Liver (tissue), 9 donors: ENCODE data around the gene HYCC2. TPM values are rescaled to one million over a fixed set of nuclear protein-coding genes. Genes with fewer than 3 reads are reported as not detected.

ENCODE experiments used
- DNase-seq: peaks from one replicate; pipeline ENCODE4 v3.0.0-alpha.2; 2017; ENCODE audit warnings: low spot score
- H3K27ac ChIP-seq, 2 donors: one replicate each; pipeline ENCODE4 v1.7.0; 2013; ENCODE audit warnings: inconsistent platforms in 2 of 2, low read length in 2 of 2, control low read depth in 1 of 2, low read depth in 1 of 2, mild to moderate bottlenecking in 1 of 2
- H3K27me3 ChIP-seq, 4 donors: one replicate each; pipeline versions ENCODE4 v1.6.1 to v1.7.0; 2013; ENCODE audit warnings: low read length in 3 of 4, inconsistent platforms in 1 of 4, mild to moderate bottlenecking in 1 of 4, moderate library complexity in 1 of 4; ENCODE audit not compliant: control insufficient read depth in 4 of 4, insufficient read depth in 4 of 4
- H3K36me3 ChIP-seq, 4 donors: one replicate each; pipeline versions ENCODE4 v1.6.1 to v1.7.0; 2013; ENCODE audit warnings: low read length in 3 of 4, mild to moderate bottlenecking in 3 of 4, low read depth in 1 of 4, moderate library complexity in 1 of 4; ENCODE audit not compliant: control insufficient read depth in 4 of 4, insufficient read depth in 3 of 4
- H3K4me1 ChIP-seq, 4 donors: one replicate each; pipeline versions ENCODE4 v1.6.1 to v1.7.0; 2013; ENCODE audit warnings: low read length in 3 of 4, mild to moderate bottlenecking in 3 of 4, moderate library complexity in 1 of 4; ENCODE audit not compliant: control insufficient read depth in 4 of 4, insufficient read depth in 4 of 4
- H3K4me3 ChIP-seq, 3 donors: one replicate each; pipeline versions ENCODE4 v1.6.1 to v1.7.0; 2013; ENCODE audit warnings: low read length in 3 of 3, control low read depth in 1 of 3, low read depth in 1 of 3, mild to moderate bottlenecking in 1 of 3
- H3K9ac ChIP-seq, 2 donors: one replicate each; pipeline ENCODE4 v1.7.0; 2013; ENCODE audit warnings: low read length in 2 of 2, mild to moderate bottlenecking in 2 of 2, moderate library complexity in 2 of 2, control low read depth in 1 of 2, low read depth in 1 of 2
- H3K9me3 ChIP-seq, 4 donors: one replicate each; pipeline versions ENCODE4 v1.6.1 to v1.7.0; 2013; ENCODE audit warnings: low read length in 3 of 4; ENCODE audit not compliant: control insufficient read depth in 4 of 4
- EGR1 ChIP-seq, 2 donors: IDR thresholded peaks; 2 replicates each; pipeline ENCODE4 v1.6.1; 2016 to 2018; ENCODE audit warnings: antibody characterized with exemption in 2 of 2, low read depth in 2 of 2
- FOXA1 ChIP-seq: IDR thresholded peaks from 2 replicates; pipeline ENCODE4 v1.6.1; 2016; ENCODE audit warnings: antibody characterized with exemption
- FOXA2 ChIP-seq: IDR thresholded peaks from 2 replicates; pipeline ENCODE4 v1.6.1; 2016; ENCODE audit warnings: antibody characterized with exemption
- GABPA ChIP-seq, 2 donors: IDR thresholded peaks in 1 of 2; conservative IDR thresholded peaks in 1 of 2; 2 replicates each; pipeline ENCODE4 v1.6.1; 2016; ENCODE audit warnings: antibody characterized with exemption in 2 of 2, mild to moderate bottlenecking in 1 of 2, moderate library complexity in 1 of 2
- HNF4A ChIP-seq, 2 donors: conservative IDR thresholded peaks; 2 replicates each; pipeline ENCODE4 v1.6.1; 2016; ENCODE audit warnings: antibody characterized with exemption in 2 of 2, mild to moderate bottlenecking in 2 of 2
- HNF4G ChIP-seq: IDR thresholded peaks from 2 replicates; pipeline ENCODE4 v1.6.1; 2016; ENCODE audit warnings: antibody characterized with exemption
- JUND ChIP-seq, 2 donors: IDR thresholded peaks; 2 replicates each; pipeline ENCODE4 v1.6.1; 2016; ENCODE audit warnings: antibody characterized with exemption in 2 of 2
- NR2F2 ChIP-seq: IDR thresholded peaks from 2 replicates; pipeline ENCODE4 v1.6.1; 2016; ENCODE audit warnings: antibody characterized with exemption
- RAD21 ChIP-seq, 2 donors: IDR thresholded peaks; 2 replicates each; pipeline ENCODE4 v1.6.1; 2016; ENCODE audit warnings: antibody characterized with exemption in 2 of 2, mild to moderate bottlenecking in 2 of 2
- RXRA ChIP-seq, 2 donors: IDR thresholded peaks; 2 replicates each; pipeline ENCODE4 v1.6.1; 2017 to 2018; ENCODE audit warnings: antibody characterized with exemption in 2 of 2, mild to moderate bottlenecking in 1 of 2
- SP1 ChIP-seq: IDR thresholded peaks from 2 replicates; pipeline ENCODE4 v1.6.1; 2018; ENCODE audit warnings: antibody characterized with exemption, mild to moderate bottlenecking
- TAF1 ChIP-seq: conservative IDR thresholded peaks from 2 replicates; pipeline ENCODE4 v1.6.1; 2016; ENCODE audit warnings: antibody characterized with exemption, mild to moderate bottlenecking
- YY1 ChIP-seq: IDR thresholded peaks from 2 replicates; pipeline ENCODE4 v1.6.1; 2016; ENCODE audit warnings: antibody characterized with exemption, mild to moderate bottlenecking
- WGBS: extraction: QIAGEN DNeasy Blood & Tissue Kit; methylation state at CpG from one replicate; pipeline ENCODE4 v1.1.7; 2013; 5-methylcytosine and 5-hydroxymethylcytosine counted together
- polyA plus RNA-seq, 2 donors: library from polyadenylated mRNA; stranded (reverse) in 1 of 2; unstranded in 1 of 2; fragments of 200-250 nt in 1 of 2; fragments of >200 nt in 1 of 2; fragmentation: Nextera tagmentation in 1 of 2; extraction: Ambion mirVana in 1 of 2; gene quantifications; one replicate each; pipeline versions ENCODE4 v1.2.1 to v1.2.3, GENCODE V29; 2013 to 2015
- total RNA-seq, 2 donors: library from RNA; depleted of rRNA; stranded (reverse); fragments of >200 nt; gene quantifications; one replicate each; pipeline ENCODE4 v1.2.3, GENCODE V29; 2014
- TF ChIP-seq, protein P1 (sequence below): IDR thresholded peaks from 2 replicates; pipeline ENCODE4 v1.6.1; 2016; ENCODE audit warnings: antibody characterized with exemption
- TF ChIP-seq, protein P2 (sequence below): fragments of 150-350 bp; IDR thresholded peaks from 2 replicates; pipeline ENCODE4 v1.5.1; 2017; ENCODE audit warnings: improper control_type of control experiment, low read depth, low read length; ENCODE audit not compliant: missing input control
- TF ChIP-seq, protein P3 (sequence below): IDR thresholded peaks from 2 replicates; pipeline ENCODE4 v1.6.1; 2016; ENCODE audit warnings: antibody characterized with exemption
- TF ChIP-seq, protein P4 (sequence below): IDR thresholded peaks from 2 replicates; pipeline ENCODE4 v1.6.1; 2016; ENCODE audit warnings: antibody characterized with exemption
- TF ChIP-seq, protein P5 (sequence below): IDR thresholded peaks from 2 replicates; pipeline ENCODE4 v1.6.1; 2016; ENCODE audit warnings: antibody characterized with exemption, mild to moderate bottlenecking
- donor health status: healthy.
- donor health status: healthy.
- donor health status: healthy.
- donor health status: healthy.
- donor health status: healthy.

HYCC2 gene
- total and polyA plus RNA-seq, 4 donors: 1.5 to 15.4 (median 5.8) TPM

DNA sequence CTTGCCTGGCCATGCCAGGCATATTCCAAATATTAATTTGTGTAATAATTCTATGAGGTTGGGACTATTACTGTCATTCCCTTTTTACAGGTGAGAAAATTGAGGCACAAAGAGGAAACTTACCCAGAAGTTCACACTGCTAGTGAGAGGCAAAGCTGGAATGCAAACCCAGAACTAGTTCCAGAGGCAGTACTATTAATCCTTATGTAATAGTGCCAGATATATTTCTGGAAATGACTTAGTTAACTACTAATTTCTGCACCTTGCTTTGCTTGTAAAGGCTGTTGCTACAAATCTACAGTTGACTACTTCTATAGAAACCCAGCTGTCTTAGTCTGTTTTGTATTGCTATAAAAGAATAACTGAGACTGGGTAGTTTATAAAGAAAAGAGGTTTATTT, 39.1 kb upstream of the HYCC2 start:
- Histone ChIP-seq H3K4me3 (no peak overlapping the region), H3K36me3 (no peaks in the 10 kb centered on the region), H3K9ac (no peak overlapping the region), H3K4me1 (peaks cover 0 to 9% (median 7%) of the 10 kb centered on the region in 4 donors), H3K27ac (no peak overlapping the region), H3K27me3 (no peaks in the 10 kb centered on the region), H3K9me3 (no peaks in the 10 kb centered on the region)
- DNase-seq: no peak
- TF ChIP-seq, protein P1, sequence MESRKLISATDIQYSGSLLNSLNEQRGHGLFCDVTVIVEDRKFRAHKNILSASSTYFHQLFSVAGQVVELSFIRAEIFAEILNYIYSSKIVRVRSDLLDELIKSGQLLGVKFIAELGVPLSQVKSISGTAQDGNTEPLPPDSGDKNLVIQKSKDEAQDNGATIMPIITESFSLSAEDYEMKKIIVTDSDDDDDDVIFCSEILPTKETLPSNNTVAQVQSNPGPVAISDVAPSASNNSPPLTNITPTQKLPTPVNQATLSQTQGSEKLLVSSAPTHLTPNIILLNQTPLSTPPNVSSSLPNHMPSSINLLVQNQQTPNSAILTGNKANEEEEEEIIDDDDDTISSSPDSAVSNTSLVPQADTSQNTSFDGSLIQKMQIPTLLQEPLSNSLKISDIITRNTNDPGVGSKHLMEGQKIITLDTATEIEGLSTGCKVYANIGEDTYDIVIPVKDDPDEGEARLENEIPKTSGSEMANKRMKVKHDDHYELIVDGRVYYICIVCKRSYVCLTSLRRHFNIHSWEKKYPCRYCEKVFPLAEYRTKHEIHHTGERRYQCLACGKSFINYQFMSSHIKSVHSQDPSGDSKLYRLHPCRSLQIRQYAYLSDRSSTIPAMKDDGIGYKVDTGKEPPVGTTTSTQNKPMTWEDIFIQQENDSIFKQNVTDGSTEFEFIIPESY: no peak
- TF ChIP-seq, protein P2, sequence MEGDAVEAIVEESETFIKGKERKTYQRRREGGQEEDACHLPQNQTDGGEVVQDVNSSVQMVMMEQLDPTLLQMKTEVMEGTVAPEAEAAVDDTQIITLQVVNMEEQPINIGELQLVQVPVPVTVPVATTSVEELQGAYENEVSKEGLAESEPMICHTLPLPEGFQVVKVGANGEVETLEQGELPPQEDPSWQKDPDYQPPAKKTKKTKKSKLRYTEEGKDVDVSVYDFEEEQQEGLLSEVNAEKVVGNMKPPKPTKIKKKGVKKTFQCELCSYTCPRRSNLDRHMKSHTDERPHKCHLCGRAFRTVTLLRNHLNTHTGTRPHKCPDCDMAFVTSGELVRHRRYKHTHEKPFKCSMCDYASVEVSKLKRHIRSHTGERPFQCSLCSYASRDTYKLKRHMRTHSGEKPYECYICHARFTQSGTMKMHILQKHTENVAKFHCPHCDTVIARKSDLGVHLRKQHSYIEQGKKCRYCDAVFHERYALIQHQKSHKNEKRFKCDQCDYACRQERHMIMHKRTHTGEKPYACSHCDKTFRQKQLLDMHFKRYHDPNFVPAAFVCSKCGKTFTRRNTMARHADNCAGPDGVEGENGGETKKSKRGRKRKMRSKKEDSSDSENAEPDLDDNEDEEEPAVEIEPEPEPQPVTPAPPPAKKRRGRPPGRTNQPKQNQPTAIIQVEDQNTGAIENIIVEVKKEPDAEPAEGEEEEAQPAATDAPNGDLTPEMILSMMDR: no peak
- TF ChIP-seq, protein P3, sequence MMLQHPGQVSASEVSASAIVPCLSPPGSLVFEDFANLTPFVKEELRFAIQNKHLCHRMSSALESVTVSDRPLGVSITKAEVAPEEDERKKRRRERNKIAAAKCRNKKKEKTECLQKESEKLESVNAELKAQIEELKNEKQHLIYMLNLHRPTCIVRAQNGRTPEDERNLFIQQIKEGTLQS: no peak

DNA sequence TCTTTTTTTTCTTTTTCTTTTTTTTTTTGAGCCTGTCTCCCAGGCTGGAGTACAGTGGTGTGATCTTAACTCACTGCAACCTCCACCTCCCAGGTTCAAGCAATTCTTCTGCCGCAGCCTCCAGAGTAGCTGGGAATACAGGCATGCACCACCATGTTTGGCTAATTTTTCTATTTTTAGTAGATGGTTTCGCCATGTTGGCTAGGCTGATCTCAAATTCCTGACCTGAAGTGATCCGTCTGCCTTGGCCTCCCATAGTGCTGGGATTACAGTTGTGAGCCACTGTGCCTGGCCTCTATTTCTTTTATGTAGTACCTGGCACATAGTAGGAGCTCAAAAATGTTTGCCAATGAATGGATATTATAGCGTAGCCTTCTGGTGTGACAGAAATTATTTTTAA, 37.7 kb upstream of the HYCC2 start:
- Histone ChIP-seq H3K9ac (no peak overlapping the region), H3K4me3 (no peak overlapping the region), H3K4me1 (peaks cover 0 to 2% (median under 1%) of the 10 kb centered on the region in 4 donors), H3K36me3 (no peaks in the 10 kb centered on the region), H3K27ac (no peak overlapping the region), H3K27me3 (no peaks in the 10 kb centered on the region), H3K9me3 (no peaks in the 10 kb centered on the region)
- DNase-seq: no peak
- 94% methylated on average over 4 of the region's 4 CpGs for WGBS
- TF ChIP-seq RAD21 (IDR thresholded peaks at IDR 0.05): no peak
- TF ChIP-seq FOXA2: no peak
- no peak for TF ChIP-seq HNF4G
- no peak for TF ChIP-seq RXRA (IDR thresholded peaks at IDR 0.05)
- TF ChIP-seq TAF1: no peak
- no peak for TF ChIP-seq HNF4A (conservative IDR thresholded peaks at IDR 0.05)
- TF ChIP-seq, protein P3: no peak
- TF ChIP-seq GABPA (IDR thresholded peaks at IDR 0.05 in 1 of 2, conservative IDR thresholded peaks at IDR 0.05 in 1 of 2): no peak
- TF ChIP-seq YY1: no peak
- TF ChIP-seq, protein P1: no peak
- TF ChIP-seq, protein P2: no peak
- no peak for TF ChIP-seq EGR1 (IDR thresholded peaks at IDR 0.05; ENCODE audit: low read depth in 2 of 2)
- TF ChIP-seq, protein P4, sequence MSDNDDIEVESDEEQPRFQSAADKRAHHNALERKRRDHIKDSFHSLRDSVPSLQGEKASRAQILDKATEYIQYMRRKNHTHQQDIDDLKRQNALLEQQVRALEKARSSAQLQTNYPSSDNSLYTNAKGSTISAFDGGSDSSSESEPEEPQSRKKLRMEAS: no peak
- TF ChIP-seq SP1: no peak
- TF ChIP-seq, protein P5, sequence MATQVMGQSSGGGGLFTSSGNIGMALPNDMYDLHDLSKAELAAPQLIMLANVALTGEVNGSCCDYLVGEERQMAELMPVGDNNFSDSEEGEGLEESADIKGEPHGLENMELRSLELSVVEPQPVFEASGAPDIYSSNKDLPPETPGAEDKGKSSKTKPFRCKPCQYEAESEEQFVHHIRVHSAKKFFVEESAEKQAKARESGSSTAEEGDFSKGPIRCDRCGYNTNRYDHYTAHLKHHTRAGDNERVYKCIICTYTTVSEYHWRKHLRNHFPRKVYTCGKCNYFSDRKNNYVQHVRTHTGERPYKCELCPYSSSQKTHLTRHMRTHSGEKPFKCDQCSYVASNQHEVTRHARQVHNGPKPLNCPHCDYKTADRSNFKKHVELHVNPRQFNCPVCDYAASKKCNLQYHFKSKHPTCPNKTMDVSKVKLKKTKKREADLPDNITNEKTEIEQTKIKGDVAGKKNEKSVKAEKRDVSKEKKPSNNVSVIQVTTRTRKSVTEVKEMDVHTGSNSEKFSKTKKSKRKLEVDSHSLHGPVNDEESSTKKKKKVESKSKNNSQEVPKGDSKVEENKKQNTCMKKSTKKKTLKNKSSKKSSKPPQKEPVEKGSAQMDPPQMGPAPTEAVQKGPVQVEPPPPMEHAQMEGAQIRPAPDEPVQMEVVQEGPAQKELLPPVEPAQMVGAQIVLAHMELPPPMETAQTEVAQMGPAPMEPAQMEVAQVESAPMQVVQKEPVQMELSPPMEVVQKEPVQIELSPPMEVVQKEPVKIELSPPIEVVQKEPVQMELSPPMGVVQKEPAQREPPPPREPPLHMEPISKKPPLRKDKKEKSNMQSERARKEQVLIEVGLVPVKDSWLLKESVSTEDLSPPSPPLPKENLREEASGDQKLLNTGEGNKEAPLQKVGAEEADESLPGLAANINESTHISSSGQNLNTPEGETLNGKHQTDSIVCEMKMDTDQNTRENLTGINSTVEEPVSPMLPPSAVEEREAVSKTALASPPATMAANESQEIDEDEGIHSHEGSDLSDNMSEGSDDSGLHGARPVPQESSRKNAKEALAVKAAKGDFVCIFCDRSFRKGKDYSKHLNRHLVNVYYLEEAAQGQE: no peak
- no peak for TF ChIP-seq JUND (IDR thresholded peaks at IDR 0.05)
- TF ChIP-seq FOXA1: no peak
- TF ChIP-seq NR2F2: no peak
